ENCODE data around the gene GPR157.

GPR157 gene

DNA sequence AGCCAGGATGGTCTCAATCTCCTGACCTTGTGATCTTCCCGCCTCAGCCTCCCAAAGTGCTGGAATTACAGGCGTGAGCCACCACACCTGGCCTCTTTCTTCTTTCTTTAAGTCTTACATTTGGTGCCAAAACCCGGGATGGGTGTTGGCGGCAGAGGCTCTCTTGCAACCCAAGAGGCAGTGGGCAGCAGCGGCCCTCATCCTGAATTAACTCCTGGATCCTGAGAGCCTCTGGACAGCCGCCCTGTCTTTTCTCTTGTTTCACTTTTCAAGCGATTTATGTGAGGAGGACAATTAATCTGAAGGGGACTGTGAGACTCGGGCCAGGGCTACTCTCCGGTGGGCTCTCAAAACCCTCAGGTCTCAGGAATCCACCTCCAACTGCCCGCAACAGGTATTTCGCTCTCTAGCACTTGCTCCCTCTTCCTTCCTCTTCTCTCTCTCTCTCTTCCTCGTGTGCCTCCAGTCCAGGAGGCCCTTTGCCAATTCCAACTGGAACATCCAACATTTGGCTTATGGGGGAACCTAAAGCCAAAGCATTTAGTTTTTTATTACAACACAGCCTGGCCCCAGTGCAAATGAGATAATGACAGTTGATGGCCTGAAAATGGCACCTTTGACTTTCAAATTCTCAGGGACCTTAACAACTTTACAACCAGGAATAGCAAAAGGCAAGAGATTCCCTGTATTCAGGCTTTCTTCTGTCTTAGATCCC, 41.3 kb downstream of the GPR157 start:
- DNase-seq (ENCODE audit: low spot score): no peak

- no peak for DNase-seq (ENCODE audit: low spot score)
Measured at GRCh38 chr1:9086796-9087195, 42.1 kb downstream of the GPR157 start.

DNA sequence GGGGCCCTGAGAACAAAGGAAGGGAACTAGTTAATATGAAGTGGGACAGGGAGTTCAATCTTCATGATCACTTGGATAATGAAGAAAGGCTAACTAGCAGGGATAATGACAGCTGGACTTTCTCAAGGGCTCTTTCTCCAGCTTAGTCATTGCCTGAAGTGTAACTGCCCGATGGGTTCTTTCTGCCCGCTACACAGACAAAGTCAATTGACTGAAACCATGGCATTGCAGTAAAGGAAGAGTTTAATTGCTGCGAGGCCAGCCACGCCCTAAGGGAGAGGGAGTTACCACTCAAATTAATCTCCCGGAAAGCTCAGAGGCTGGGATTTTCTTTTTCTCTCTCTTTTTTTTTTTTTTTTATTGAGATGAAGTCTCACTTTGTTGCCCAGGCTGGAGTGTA, 42.9 kb downstream of the GPR157 start:
- DNase-seq (ENCODE audit: low spot score): no peak

DNA sequence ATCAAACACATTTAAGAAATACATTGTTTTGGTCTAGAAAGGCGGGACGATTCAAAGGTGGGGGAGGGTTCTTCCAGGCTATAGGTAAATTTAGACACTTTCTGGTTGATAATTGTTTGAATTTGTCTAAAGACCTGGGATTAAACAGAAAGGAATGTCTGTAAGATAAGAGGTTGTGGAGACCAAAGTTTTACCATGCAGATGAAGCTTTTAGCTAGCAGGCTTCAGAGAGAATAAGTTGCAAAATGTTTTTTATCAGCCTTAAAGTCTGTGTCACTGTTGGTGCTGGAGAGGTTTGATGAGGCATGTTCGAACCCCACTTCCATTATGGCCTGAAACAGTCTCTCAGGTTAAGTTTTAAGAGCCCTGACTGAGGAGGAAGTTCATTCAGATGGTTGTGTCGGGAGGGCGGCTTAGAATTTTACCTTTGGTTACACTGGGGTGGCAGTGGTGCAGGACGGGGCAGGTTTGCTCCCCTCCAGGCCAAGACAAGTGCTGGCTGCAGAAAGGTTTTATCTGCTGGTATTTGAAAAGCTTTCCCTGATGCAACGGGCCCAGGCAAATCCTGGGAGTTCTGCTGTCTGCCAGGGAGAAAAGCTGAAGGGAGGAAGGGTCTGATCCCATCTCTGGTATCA, 43.5 kb downstream of the GPR157 start:
- no peak for DNase-seq (ENCODE audit: low spot score)

DNA sequence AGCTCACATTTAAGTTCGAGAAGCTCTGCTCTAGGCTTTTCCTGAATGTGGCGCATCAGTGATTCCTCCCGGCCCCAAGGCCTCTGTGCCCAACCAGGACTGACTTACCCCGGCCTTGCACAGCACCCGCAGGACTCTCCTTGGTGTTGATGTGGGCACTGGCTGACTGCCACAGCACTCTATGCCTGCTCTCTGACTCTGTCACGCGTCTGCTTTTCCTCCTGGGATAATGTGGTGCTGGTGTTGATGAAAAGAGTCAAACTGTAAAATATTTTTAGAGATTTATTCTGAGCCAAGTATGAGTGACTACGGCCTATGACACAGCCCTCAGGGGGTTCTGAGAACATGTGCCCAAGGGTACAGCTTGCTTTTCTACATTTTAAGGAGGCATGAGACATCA, 44.0 kb downstream of the GPR157 start:
- no peak for DNase-seq (ENCODE audit: low spot score)

- DNase-seq (ENCODE audit: low spot score): no peak
Measured at GRCh38 chr1:9081473-9081872, 47.4 kb downstream of the GPR157 start.

DNA sequence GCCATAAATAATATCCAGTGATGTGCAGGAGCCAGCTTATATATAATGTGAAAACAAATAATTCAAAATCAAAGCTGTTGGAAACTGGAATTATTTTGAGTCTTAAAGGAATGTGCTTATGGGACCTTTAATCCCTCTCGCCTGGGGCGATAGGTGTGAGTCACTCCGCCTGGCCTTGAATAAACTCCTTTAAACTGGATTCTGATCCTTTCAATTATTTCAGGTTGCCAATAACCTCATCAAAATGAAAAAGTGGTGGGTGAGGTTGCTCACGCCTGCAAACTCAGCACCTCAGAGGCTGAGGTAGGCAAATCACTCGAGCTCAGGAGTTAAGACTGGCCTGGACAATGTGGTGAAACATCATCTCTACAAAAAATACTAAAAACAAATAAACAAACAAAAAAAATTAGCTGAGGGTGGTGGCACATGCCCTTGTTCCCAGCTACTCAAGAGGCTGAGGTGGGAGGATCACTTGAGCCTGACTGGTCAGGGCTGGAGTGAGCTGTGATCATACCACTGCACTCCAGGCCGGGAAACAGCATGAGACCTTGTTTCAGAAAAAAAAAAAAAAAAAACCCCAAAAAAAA, 48.1 kb downstream of the GPR157 start:
- no peak for DNase-seq (ENCODE audit: low spot score)

- DNase-seq (ENCODE audit: low spot score): no peak
Measured at GRCh38 chr1:9079988-9080704, 48.8 kb downstream of the GPR157 start.

GRCh38 chr1:9078752-9079500, 50.0 kb downstream of the GPR157 start:
- no peak for DNase-seq (ENCODE audit: low spot score)

DNA sequence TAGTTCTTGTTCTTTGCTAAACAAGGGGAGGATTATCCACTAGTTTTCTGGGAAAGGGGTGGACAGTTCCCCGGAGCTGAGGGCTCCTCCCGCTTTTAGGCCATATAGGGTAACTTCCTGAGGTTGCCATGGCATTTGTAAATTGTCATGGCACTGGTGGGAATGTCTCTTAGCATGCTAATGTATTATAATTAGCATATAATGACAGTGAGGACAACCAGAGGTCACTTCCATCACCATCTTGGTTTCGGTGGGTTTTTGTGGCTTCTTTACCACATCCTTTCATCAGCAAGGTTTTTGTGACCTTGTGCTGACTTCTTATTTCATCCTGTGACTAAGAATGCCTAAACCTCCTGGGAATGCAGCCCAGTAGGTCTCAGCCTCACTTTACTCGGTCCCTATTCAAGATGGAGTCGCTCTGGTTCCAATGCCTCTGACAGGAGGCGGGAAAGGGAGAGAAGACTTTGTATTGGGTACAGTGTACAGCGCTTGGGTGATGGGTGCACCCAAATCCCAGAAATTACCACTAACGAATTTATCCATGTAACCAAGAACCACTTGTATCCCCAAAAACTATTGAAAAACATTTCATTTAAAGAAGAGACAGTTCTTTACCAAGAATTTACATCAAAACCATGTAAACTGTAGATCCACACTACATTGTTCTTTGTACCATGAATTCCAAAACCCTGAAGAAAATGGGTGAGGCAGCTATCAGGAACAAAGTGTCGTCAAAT, 50.7 kb downstream of the GPR157 start:
- DNase-seq (ENCODE audit: low spot score): no peak

DNA sequence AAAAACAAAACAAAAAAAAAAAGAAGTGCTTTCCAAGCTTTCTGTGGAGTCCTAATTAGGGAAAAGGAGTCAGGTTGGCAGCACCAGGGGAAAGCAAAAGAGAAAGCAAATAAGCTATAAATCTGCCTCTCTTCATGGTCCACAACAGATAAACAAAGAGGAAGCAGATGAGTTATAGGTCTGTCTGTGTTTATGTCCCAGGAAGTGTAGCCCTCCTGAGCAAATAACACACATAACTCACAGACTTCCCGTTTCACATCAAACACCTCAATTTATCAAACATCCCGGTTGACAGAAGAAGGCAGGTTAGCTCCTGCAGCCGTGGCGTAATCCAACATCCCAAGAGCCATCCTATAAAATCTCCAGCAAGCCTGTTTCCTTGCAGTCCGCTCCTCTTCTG, 53.9 kb downstream of the GPR157 start:
- DNase-seq (ENCODE audit: low spot score): no peak

GRCh38 chr1:9073143-9073542, 55.8 kb downstream of the GPR157 start:
- DNase-seq (ENCODE audit: low spot score): no peak

DNA sequence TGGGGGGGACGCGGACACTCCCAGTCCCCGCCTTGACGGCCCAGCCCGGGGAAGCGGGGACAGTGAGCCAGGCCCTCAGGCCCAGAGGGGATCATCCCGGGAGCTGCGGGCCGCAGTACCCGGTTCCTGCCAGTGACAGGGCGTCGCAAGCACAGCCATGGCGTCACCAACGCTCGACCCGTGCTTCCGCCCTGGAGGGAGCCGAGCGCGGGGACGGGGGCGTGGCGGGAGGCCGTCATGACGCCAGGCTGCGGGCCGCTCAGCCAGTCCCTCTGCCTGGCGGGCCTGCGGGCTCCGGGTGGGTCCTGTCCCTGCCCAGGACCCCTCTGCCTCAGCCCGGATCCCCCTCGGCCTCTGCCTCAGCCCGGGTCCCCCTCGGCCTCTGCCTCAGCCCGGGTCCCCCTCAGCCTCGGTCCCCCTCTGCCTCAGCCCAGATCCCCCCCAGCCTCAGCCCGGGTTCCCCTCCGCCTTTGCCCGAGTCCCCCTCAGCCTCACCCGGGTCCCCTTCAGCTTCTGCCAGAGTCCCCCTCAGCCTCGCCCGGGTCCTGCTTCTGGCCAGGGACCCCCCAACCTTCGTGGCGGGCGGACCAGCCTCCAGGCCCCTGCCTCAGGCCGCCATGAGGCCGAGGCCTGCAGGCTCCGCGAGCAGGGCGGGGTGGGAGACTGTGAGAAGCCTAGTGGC, 57.2 kb downstream of the GPR157 start:
- DNase-seq (ENCODE audit: low spot score): no peak

GRCh38 chr1:9070486-9070885, 58.4 kb downstream of the GPR157 start:
- DNase-seq (ENCODE audit: low spot score): no peak

GRCh38 chr1:9069326-9070100, 59.4 kb downstream of the GPR157 start, which contains the start of gene SLC2A5:
SLC2A5 (minus strand) TSS chr1:9069635; CDS start chr1:9069536, 99 bp downstream.
- no peak for DNase-seq (ENCODE audit: low spot score)

DNA sequence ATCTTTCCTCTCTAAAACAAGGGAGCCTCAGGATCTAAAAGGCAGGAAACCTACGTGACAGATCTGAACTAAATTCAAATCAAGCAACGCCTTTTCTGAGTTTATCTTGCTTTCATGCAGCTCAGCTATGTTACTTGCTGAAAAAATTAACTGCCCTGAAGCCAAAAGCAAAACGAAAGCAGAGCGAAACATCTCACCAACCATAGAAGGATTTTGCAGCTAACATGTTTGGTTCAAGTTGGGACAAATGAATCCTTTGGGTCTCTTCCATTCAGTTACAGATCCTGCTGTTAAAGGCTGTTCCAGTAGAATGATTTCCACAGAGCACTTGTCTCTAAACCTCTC, 59.9 kb downstream of the GPR157 start:
- no peak for DNase-seq (ENCODE audit: low spot score)

- no peak for DNase-seq (ENCODE audit: low spot score)
Measured at GRCh38 chr1:9066945-9067807, 61.7 kb downstream of the GPR157 start.

DNA sequence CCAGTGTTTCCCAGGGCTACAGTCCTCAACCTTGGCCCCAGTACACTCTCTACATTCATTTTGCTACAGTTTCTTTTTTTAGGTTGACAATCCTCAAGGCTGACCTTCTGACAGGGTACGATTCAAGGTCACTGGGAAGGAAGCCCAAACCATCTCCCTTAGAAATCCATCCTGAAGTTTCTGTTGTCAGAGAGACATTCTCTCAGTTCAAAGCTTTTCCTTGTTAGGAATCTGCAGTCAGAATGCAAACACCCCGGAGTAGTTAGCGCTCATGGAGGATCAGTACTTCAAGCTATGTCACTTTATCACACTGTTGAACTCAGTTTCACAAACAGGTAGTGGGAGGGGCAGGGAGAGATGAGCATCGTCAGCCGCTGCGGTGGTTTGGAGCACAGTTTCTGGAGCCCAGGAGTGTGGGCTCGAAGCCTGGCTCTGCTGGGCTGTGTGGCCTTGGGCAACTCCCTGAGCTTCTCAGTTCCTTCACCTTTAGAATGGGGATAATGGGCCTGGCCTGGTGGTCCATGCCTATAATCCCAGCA, 63.6 kb downstream of the GPR157 start:
- DNase-seq (ENCODE audit: low spot score): no peak

- DNase-seq (ENCODE audit: low spot score): no peak
Measured at GRCh38 chr1:9062846-9063245, 66.1 kb downstream of the GPR157 start.

Data from D341Med (cell line).